OCI-LY3 (cell line): ENCODE measurements around the gene PDE4D.

Experiments used
- H2AFZ ChIP-seq: fragments of 200-600, 300-600 bp; shearing (Covaris generic); 2 replicates; pipeline ENCODE4 v1.6.0; 2014; ENCODE audit warnings: antibody characterized with exemption, low read depth, low read length
- H3K27ac ChIP-seq: fragments of 200-600, 300-600 bp; sonication (generic); 2 replicates; pipeline ENCODE4 v1.5.1; 2014; ENCODE audit warnings: mild to moderate bottlenecking, low read length, moderate library complexity, mixed read lengths
- H3K27me3 ChIP-seq: fragments of 200-600, 300-600 bp; sonication (generic); 2 replicates; pipeline ENCODE4 v1.6.1; 2014; ENCODE audit warnings: low read depth, low read length, mixed read lengths
- H3K36me3 ChIP-seq: fragments of 200-600, 300-600 bp; sonication (generic); replicated peaks from 2 replicates; pipeline ENCODE3; 2014; ENCODE audit warnings: low read depth, low read length, mixed read lengths
- H3K4me1 ChIP-seq: fragments of 300-600, 200-600 bp; sonication (generic); 2 replicates; pipeline ENCODE4 v1.6.1; 2014; ENCODE audit warnings: low read length, mixed read lengths
- H3K4me2 ChIP-seq: fragments of 200-600, 300-600 bp; sonication (generic); 2 replicates; pipeline ENCODE4 v1.6.1; 2014; ENCODE audit warnings: low read length, mixed read lengths
- H3K4me3 ChIP-seq: fragments of 300-600, 200-600 bp; sonication (generic); 2 replicates; pipeline ENCODE4 v1.5.1; 2014; ENCODE audit warnings: antibody characterized with exemption, mild to moderate bottlenecking, low read length, moderate library complexity
- H3K79me2 ChIP-seq: fragments of 300-600, 200-600 bp; shearing (Covaris generic); 2 replicates; pipeline ENCODE4 v1.6.1; 2014; ENCODE audit warnings: mild to moderate bottlenecking, low read length, mixed read lengths
- H3K9ac ChIP-seq: fragments of 300-600, 200-600 bp; shearing (Covaris generic); 2 replicates; pipeline ENCODE4 v1.6.0; 2014; ENCODE audit warnings: mild to moderate bottlenecking, low read length, moderate library complexity
- H3K9me3 ChIP-seq: fragments of 200-600, 300-600 bp; shearing (Covaris generic); 2 replicates; pipeline ENCODE4 v1.6.1; 2014; ENCODE audit warnings: low read length, mixed read lengths; ENCODE audit not compliant: insufficient read depth
- H4K20me1 ChIP-seq: fragments of 200-600, 300-600 bp; sonication (generic); 2 replicates; pipeline ENCODE4 v1.6.1; 2016; ENCODE audit warnings: low read length, mixed read lengths; ENCODE audit not compliant: insufficient read depth
- EZH2phosphoT487 ChIP-seq: fragments of 200-600 bp; shearing (Covaris generic); IDR thresholded peaks from 2 replicates; pipeline ENCODE4 v1.6.1; 2018; ENCODE audit warnings: antibody characterized with exemption, mixed run types, low read depth
- TF ChIP-seq, protein P1 (sequence below): fragments of 200-600, 300-600 bp; sonication (generic); IDR thresholded peaks from 2 replicates; pipeline ENCODE4 v1.5.1; 2014; ENCODE audit warnings: antibody characterized with exemption, low read length, low read depth

PDE4D gene

DNA sequence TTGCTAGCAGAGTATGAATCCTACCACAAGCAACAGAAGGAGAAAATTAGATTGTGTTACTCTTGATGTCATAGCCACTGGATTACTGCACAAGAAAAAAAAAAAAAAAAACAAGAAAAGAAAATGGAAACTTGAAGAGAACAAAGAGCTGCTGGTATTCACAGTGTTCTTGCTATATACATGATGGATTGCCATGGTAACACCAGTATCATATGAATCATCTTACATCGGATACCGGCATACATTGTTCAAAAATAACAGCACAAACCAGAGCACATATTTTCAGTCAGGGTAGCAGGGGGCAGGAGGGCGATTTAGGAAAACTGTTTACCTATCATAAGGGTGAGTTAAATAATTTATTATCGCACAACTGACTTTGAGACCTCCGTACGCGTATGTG is 472.9 kb downstream of the PDE4D start:
- Histone ChIP-seq H3K27me3 (no peaks in the 10 kb centered on the region), H3K79me2 (no peaks in the 10 kb centered on the region), H3K9me3 (no peaks in the 10 kb centered on the region), H3K36me3 (no peaks in the 10 kb centered on the region), H3K4me3 (no peak overlapping the region), H3K27ac (no peak overlapping the region), H2AFZ (no peak overlapping the region), H3K9ac (no peak overlapping the region), H3K4me2 (no peak overlapping the region), H3K4me1 (no peaks in the 10 kb centered on the region), H4K20me1 (no peaks in the 10 kb centered on the region)
- TF ChIP-seq, protein P1, sequence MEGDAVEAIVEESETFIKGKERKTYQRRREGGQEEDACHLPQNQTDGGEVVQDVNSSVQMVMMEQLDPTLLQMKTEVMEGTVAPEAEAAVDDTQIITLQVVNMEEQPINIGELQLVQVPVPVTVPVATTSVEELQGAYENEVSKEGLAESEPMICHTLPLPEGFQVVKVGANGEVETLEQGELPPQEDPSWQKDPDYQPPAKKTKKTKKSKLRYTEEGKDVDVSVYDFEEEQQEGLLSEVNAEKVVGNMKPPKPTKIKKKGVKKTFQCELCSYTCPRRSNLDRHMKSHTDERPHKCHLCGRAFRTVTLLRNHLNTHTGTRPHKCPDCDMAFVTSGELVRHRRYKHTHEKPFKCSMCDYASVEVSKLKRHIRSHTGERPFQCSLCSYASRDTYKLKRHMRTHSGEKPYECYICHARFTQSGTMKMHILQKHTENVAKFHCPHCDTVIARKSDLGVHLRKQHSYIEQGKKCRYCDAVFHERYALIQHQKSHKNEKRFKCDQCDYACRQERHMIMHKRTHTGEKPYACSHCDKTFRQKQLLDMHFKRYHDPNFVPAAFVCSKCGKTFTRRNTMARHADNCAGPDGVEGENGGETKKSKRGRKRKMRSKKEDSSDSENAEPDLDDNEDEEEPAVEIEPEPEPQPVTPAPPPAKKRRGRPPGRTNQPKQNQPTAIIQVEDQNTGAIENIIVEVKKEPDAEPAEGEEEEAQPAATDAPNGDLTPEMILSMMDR = no peak
- no peak for TF ChIP-seq EZH2phosphoT487

DNA sequence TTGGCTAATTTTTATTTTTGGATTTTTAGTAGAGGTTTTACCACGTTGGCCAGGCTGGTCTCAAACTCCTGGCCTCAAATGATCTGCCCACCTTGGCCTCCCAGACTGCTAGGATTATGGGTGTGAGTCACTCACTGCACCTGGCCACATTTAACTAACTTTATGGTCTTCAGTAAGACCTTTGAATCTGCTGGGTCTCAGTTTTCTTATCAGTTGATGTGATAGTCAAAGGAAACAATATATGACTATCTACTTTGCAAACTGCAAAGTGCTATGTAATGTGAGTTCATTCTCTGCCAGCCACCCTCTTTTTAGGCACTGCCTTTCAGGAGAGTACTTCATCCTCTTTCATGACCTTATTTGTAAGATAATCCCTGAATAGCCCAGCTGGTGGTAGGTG is 474.7 kb downstream of the PDE4D start:
- H2AFZ ChIP-seq = no peak overlapping the region
- no peak overlapping the region for H3K4me3 ChIP-seq
- TF ChIP-seq, protein P1 = no peak
- TF ChIP-seq EZH2phosphoT487 = no peak
- H3K27ac ChIP-seq = no peak overlapping the region
- H3K9me3 ChIP-seq = no peaks in the 10 kb centered on the region
- no peaks in the 10 kb centered on the region for H3K36me3 ChIP-seq
- no peaks in the 10 kb centered on the region for H4K20me1 ChIP-seq
- H3K4me2 ChIP-seq = no peak overlapping the region
- no peaks in the 10 kb centered on the region for H3K27me3 ChIP-seq
- no peaks in the 10 kb centered on the region for H3K4me1 ChIP-seq
- no peaks in the 10 kb centered on the region for H3K79me2 ChIP-seq
- no peak overlapping the region for H3K9ac ChIP-seq

DNA sequence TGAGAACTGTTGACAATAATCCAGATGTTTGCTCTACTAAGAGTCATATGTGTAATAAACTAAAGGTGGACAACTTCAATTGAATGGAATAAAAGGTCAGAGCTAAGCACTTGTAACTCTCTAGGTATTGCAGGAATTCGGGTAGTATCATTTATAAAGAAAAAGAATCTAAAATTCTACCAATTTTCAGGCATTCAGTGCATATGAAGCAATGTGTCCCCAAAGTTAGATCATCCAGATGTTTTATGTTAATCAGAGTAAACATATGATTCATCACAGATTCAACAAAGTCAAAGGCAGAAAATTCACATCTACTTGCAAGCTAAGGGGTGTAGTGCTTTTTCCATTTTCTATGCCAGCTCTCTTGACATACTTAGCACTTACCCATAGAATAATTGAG is 477.1 kb downstream of the PDE4D start:
- Histone ChIP-seq H4K20me1 (no peaks in the 10 kb centered on the region), H3K4me3 (no peak overlapping the region), H3K9me3 (no peaks in the 10 kb centered on the region), H3K4me1 (no peaks in the 10 kb centered on the region), H3K36me3 (no peaks in the 10 kb centered on the region), H3K27ac (no peak overlapping the region), H3K27me3 (no peaks in the 10 kb centered on the region), H3K79me2 (no peaks in the 10 kb centered on the region), H3K4me2 (no peak overlapping the region), H2AFZ (no peak overlapping the region), H3K9ac (no peak overlapping the region)
- TF ChIP-seq EZH2phosphoT487 = no peak
- TF ChIP-seq, protein P1 = no peak

DNA sequence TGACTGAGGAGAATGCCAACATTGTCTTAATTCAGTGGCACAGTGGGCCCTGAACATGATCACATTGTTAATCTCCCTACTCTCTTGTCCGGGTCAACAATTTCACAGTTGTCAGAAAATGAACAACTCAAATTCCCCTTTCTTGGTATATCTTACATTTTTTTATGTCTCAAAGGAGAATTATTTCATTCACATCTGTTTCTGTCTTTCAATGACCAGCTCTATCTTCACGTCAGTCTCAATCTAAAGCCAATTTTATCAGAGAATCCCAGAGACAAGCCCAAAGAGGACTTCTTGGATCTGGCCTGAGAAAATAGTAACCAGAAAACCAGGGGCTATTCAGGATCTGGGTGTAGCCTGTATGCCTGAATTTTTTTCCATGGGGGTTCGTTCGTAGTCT is 477.5 kb downstream of the PDE4D start:
- Histone ChIP-seq H3K4me3 (no peak overlapping the region), H3K9ac (no peak overlapping the region), H3K36me3 (no peaks in the 10 kb centered on the region), H2AFZ (no peak overlapping the region), H3K9me3 (no peaks in the 10 kb centered on the region), H3K4me2 (no peak overlapping the region), H3K79me2 (no peaks in the 10 kb centered on the region), H3K27me3 (no peaks in the 10 kb centered on the region), H3K4me1 (no peaks in the 10 kb centered on the region), H3K27ac (no peak overlapping the region), H4K20me1 (no peaks in the 10 kb centered on the region)
- TF ChIP-seq, protein P1 = no peak
- TF ChIP-seq EZH2phosphoT487 = no peak
